Neural cell (in vitro differentiated cells): ENCODE results near the gene TBC1D3B. TPM values are rescaled to one million over a fixed set of nuclear protein-coding genes. Genes with fewer than 3 reads are reported as not detected.
"Not testable (repeated sequence)": the region's sequence is repeated elsewhere in the genome, so short reads cannot be mapped to it uniquely, and the experiment has no call there.

Source experiments
- H2AFZ ChIP-seq: fragments of 200-600, 300-800 bp; sonication (generic), shearing (Covaris generic); 2 replicates; pipeline ENCODE4 v1.6.0; 2014; ENCODE audit warnings: low read depth, mild to moderate bottlenecking, antibody characterized with exemption, low read length, moderate library complexity
- H3F3A ChIP-seq: fragments of 200-600 bp; shearing (Covaris generic); 2 replicates; pipeline ENCODE4 v1.6.1; 2016; ENCODE audit warnings: mild to moderate bottlenecking, moderate library complexity, mixed read lengths, antibody characterized with exemption, low read length; ENCODE audit not compliant: insufficient read depth, poor library complexity, severe bottlenecking
- H3K27ac ChIP-seq: fragments of 200-600, 300-800 bp; sonication (generic), shearing (Covaris generic); 2 replicates; pipeline ENCODE4 v1.5.1; 2014; ENCODE audit warnings: mild to moderate bottlenecking, low read length, moderate library complexity
- H3K27me3 ChIP-seq: fragments of 300-800, 200-600 bp; sonication (generic), shearing (Covaris generic); 2 replicates; pipeline ENCODE4 v1.6.0; 2014; ENCODE audit warnings: mild to moderate bottlenecking, low read depth, low read length, moderate library complexity; ENCODE audit not compliant: insufficient read depth
- H3K36me3 ChIP-seq: fragments of 300-800, 200-600 bp; sonication (generic), shearing (Covaris generic); 2 replicates; pipeline ENCODE4 v1.5.1; 2014; ENCODE audit warnings: mild to moderate bottlenecking, antibody characterized with exemption, low read length, moderate library complexity; ENCODE audit not compliant: insufficient read depth
- H3K4me2 ChIP-seq: fragments of 300-800, 200-600 bp; sonication (generic), shearing (Covaris generic); 2 replicates; pipeline ENCODE4 v1.6.0; 2014; ENCODE audit warnings: mild to moderate bottlenecking, low read length
- H3K4me3 ChIP-seq: fragments of 300-800, 200-600 bp; sonication (generic), shearing (Covaris generic); 2 replicates; pipeline ENCODE4 v1.5.1; 2014; ENCODE audit warnings: mild to moderate bottlenecking, low read length, moderate library complexity
- H3K79me2 ChIP-seq: fragments of 200-600 bp; shearing (Covaris generic); replicated peaks from 2 replicates; pipeline ENCODE4 v1.6.0; 2014; ENCODE audit warnings: mild to moderate bottlenecking, low read length, moderate library complexity; ENCODE audit not compliant: insufficient read depth
- H3K9ac ChIP-seq: fragments of 300-800, 200-600 bp; sonication (generic), shearing (Covaris generic); 2 replicates; pipeline ENCODE4 v1.6.1; 2016; ENCODE audit warnings: mild to moderate bottlenecking, low read length, mixed read lengths
- H3K9me2 ChIP-seq: fragments of 200-600 bp; shearing (Covaris generic); 2 replicates; pipeline ENCODE4 v1.6.1; 2016; ENCODE audit warnings: mild to moderate bottlenecking, low read length, mixed read lengths; ENCODE audit not compliant: insufficient read depth
- H3K9me3 ChIP-seq: fragments of 200-600, 300-800 bp; sonication (generic), shearing (Covaris generic); 2 replicates; pipeline ENCODE4 v1.6.1; 2016; ENCODE audit warnings: mild to moderate bottlenecking, mixed run types, low read length, moderate library complexity, mixed read lengths
- H4K20me1 ChIP-seq: fragments of 200-600 bp; shearing (Covaris generic); 2 replicates; pipeline ENCODE4 v1.6.1; 2016; ENCODE audit warnings: mild to moderate bottlenecking, mixed run types; ENCODE audit not compliant: insufficient read depth
- CTCF ChIP-seq: fragments of 450-650 bp; IDR thresholded peaks from 2 replicates; pipeline ENCODE4 v1.5.1; 2014; ENCODE audit warnings: antibody characterized with exemption, mild to moderate bottlenecking, moderate library complexity; ENCODE audit not compliant: poor library complexity, severe bottlenecking
- EP300 ChIP-seq: fragments of 450-650 bp; conservative IDR thresholded peaks from 2 replicates; pipeline ENCODE4 v1.6.1; 2014; ENCODE audit warnings: antibody characterized with exemption, mild to moderate bottlenecking, moderate library complexity; ENCODE audit not compliant: poor library complexity, severe bottlenecking
- EZH2 ChIP-seq: fragments of 200-600, 300-800 bp; shearing (Covaris generic), sonication (generic); IDR thresholded peaks from 2 replicates; pipeline ENCODE4 v1.6.1; 2014; ENCODE audit warnings: antibody characterized with exemption, low read length, borderline replicate concordance, mild to moderate bottlenecking; ENCODE audit not compliant: insufficient read depth, poor library complexity, severe bottlenecking
- MXI1 ChIP-seq: fragments of 450-650 bp; conservative IDR thresholded peaks from 2 replicates; pipeline ENCODE4 v1.6.1; 2014; ENCODE audit warnings: antibody characterized with exemption, mild to moderate bottlenecking; ENCODE audit not compliant: poor library complexity, severe bottlenecking
- POLR2AphosphoS5 ChIP-seq: IDR thresholded peaks from 2 replicates; pipeline ENCODE4 v1.6.1; 2012
- RAD21 ChIP-seq: fragments of 450-650 bp; conservative IDR thresholded peaks from 2 replicates; pipeline ENCODE4 v1.6.1; 2014; ENCODE audit warnings: antibody characterized with exemption, mild to moderate bottlenecking, moderate library complexity
- REST ChIP-seq: IDR thresholded peaks from 2 replicates; pipeline ENCODE4 v1.6.1; 2012; ENCODE audit warnings: borderline replicate concordance
- SMC3 ChIP-seq: fragments of 450-650 bp; conservative IDR thresholded peaks from 2 replicates; pipeline ENCODE4 v1.6.1; 2014; ENCODE audit warnings: antibody characterized with exemption, mild to moderate bottlenecking, moderate library complexity; ENCODE audit not compliant: poor library complexity
- TAF1 ChIP-seq: IDR thresholded peaks from 2 replicates; pipeline ENCODE4 v1.6.1; 2012; ENCODE audit warnings: low read depth
- polyA plus RNA-seq: library from polyadenylated mRNA; depleted of rRNA; stranded (reverse); fragments of >200 nt; gene quantifications from 2 replicates; pipeline ENCODE4 v1.2.3, GENCODE V29; 2014

TBC1D3B gene
- polyA plus RNA-seq, 1 donor from 2014 or later, result 9.8 TPM

GRCh38 chr17:36203335-36203734 lies 26.9 kb upstream of the TBC1D3B start:
- Histone ChIP-seq H3K9me3 (no peaks in the 10 kb centered on the region), H3K36me3 (no peaks in the 10 kb centered on the region), H3F3A (no peaks in the 10 kb centered on the region), H3K79me2 (no peaks in the 10 kb centered on the region), H4K20me1 (no peaks in the 10 kb centered on the region), H3K9me2 (no peaks in the 10 kb centered on the region), H3K9ac (no peak overlapping the region), H3K27ac (no peak overlapping the region), H3K4me2 (no peak overlapping the region), H3K4me3 (no peak overlapping the region), H2AFZ (no peak overlapping the region), H3K27me3 (peaks cover 3% of the 10 kb centered on the region)
- TF ChIP-seq TAF1, result no peak
- no peak for TF ChIP-seq REST
- no peak for TF ChIP-seq RAD21
- no peak for TF ChIP-seq MXI1
- TF ChIP-seq CTCF, result no peak
- TF ChIP-seq POLR2AphosphoS5, result no peak
- TF ChIP-seq SMC3, result no peak
- TF ChIP-seq EZH2, result no peak
- TF ChIP-seq EP300, result no peak

- not testable (repeated sequence) for H4K20me1 ChIP-seq, H3K36me3 ChIP-seq, H2AFZ ChIP-seq, H3K27me3 ChIP-seq, H3K4me3 ChIP-seq, H3K79me2 ChIP-seq, H3K4me2 ChIP-seq, H3K27ac ChIP-seq, H3K9me3 ChIP-seq, H3F3A ChIP-seq, H3K9ac ChIP-seq, H3K9me2 ChIP-seq
Observed at GRCh38 chr17:36201506-36201905, 25.1 kb upstream of the TBC1D3B start.

GRCh38 chr17:36201102-36201501 lies 24.7 kb upstream of the TBC1D3B start:
- H3F3A ChIP-seq, H3K27me3 ChIP-seq, H3K4me3 ChIP-seq, H3K9me2 ChIP-seq, H3K36me3 ChIP-seq, H3K27ac ChIP-seq, H3K79me2 ChIP-seq, H3K4me2 ChIP-seq, H2AFZ ChIP-seq, H4K20me1 ChIP-seq, H3K9ac ChIP-seq, H3K9me3 ChIP-seq: not testable (repeated sequence)
